OCI-LY1 (cell line): ENCODE results near the gene INTS6.

Source experiments
- H2AFZ ChIP-seq: fragments of 200-600 bp; sonication (generic), shearing (Covaris generic); 2 replicates; pipeline ENCODE4 v1.6.0; 2014; ENCODE audit warnings: antibody characterized with exemption, mild to moderate bottlenecking, low read length
- H3F3A ChIP-seq: fragments of 200-600 bp; sonication (generic), shearing (Covaris generic); 2 replicates; pipeline ENCODE4 v1.6.0; 2014; ENCODE audit warnings: mild to moderate bottlenecking, antibody characterized with exemption, low read length, moderate library complexity; ENCODE audit not compliant: insufficient read depth
- H3K27ac ChIP-seq: fragments of 200-600 bp; sonication (generic); 2 replicates; pipeline ENCODE4 v1.5.1; 2014; ENCODE audit warnings: low read length, mixed run types, mild to moderate bottlenecking, low read depth; ENCODE audit not compliant: poor library complexity, severe bottlenecking
- H3K27me3 ChIP-seq: fragments of 200-600 bp; sonication (generic); 2 replicates; pipeline ENCODE4 v1.6.0; 2014; ENCODE audit warnings: antibody characterized with exemption, mild to moderate bottlenecking, low read length, moderate library complexity; ENCODE audit not compliant: insufficient read depth
- H3K36me3 ChIP-seq: fragments of 200-600 bp; sonication (generic); 2 replicates; pipeline ENCODE4 v1.6.1; 2014; ENCODE audit warnings: mild to moderate bottlenecking, antibody characterized with exemption, low read length, moderate library complexity, mixed read lengths; ENCODE audit not compliant: insufficient read depth
- H3K4me1 ChIP-seq: fragments of 200-600 bp; sonication (generic); 2 replicates; pipeline ENCODE4 v1.5.1; 2014; ENCODE audit warnings: mild to moderate bottlenecking, low read length, moderate library complexity; ENCODE audit not compliant: insufficient read depth, severe bottlenecking
- H3K4me2 ChIP-seq: fragments of 200-600 bp; sonication (generic), shearing (Covaris generic); 2 replicates; pipeline ENCODE4 v1.6.1; 2014; ENCODE audit warnings: low read length
- H3K4me3 ChIP-seq: fragments of 200-600 bp; sonication (generic); 2 replicates; pipeline ENCODE4 v1.5.1; 2014; ENCODE audit warnings: low read length, low read depth, mild to moderate bottlenecking, mixed read lengths; ENCODE audit not compliant: poor library complexity, severe bottlenecking
- H3K79me2 ChIP-seq: fragments of 200-600 bp; shearing (Covaris generic); 2 replicates; pipeline ENCODE4 v1.6.1; 2016; ENCODE audit warnings: mixed run types, low read length, mixed read lengths; ENCODE audit not compliant: insufficient read depth
- H3K9ac ChIP-seq: fragments of 200-600 bp; sonication (generic), shearing (Covaris generic); 2 replicates; pipeline ENCODE4 v1.6.1; 2014; ENCODE audit warnings: mild to moderate bottlenecking, low read length, mixed read lengths
- H3K9me2 ChIP-seq: fragments of 200-600 bp; sonication (generic), shearing (Covaris generic); 2 replicates; pipeline ENCODE4 v1.6.1; 2014; ENCODE audit warnings: low read depth, mild to moderate bottlenecking, low read length, mixed read lengths
- H3K9me3 ChIP-seq: fragments of 200-600 bp; shearing (Covaris generic); 2 replicates; pipeline ENCODE4 v1.6.1; 2014; ENCODE audit warnings: low read length, mixed read lengths
- H4K20me1 ChIP-seq: fragments of 200-600 bp; sonication (generic), shearing (Covaris generic); 2 replicates; pipeline ENCODE4 v1.6.0; 2016; ENCODE audit warnings: mild to moderate bottlenecking, low read length; ENCODE audit not compliant: insufficient read depth
- CTCF ChIP-seq: fragments of 200-600 bp; sonication (generic), shearing (Covaris generic); IDR thresholded peaks from 2 replicates; pipeline ENCODE4 v1.5.1; 2017; ENCODE audit warnings: mild to moderate bottlenecking, antibody characterized with exemption, low read length, moderate library complexity, mixed read lengths
- EZH2 ChIP-seq: fragments of 200-600 bp; sonication (generic), shearing (Covaris generic); IDR thresholded peaks from 2 replicates; pipeline ENCODE4 v1.8.0; 2017; ENCODE audit warnings: borderline replicate concordance, mixed run types, mild to moderate bottlenecking, antibody characterized with exemption, low read length, moderate library complexity, mixed read lengths

The INTS6 gene

GRCh38 chr13:51469790-51470189 lies 17.0 kb upstream of the INTS6 start:
- Histone ChIP-seq H3K79me2 (no peaks in the 10 kb centered on the region), H2AFZ (no peak overlapping the region), H3K9ac (no peak overlapping the region), H3K4me2 (no peak overlapping the region), H3K4me1 (no peaks in the 10 kb centered on the region), H3K36me3 (no peaks in the 10 kb centered on the region), H3K9me3 (no peaks in the 10 kb centered on the region), H3F3A (no peaks in the 10 kb centered on the region), H4K20me1 (no peaks in the 10 kb centered on the region), H3K27ac (no peak overlapping the region), H3K27me3 (no peaks in the 10 kb centered on the region), H3K9me2 (no peaks in the 10 kb centered on the region), H3K4me3 (no peak overlapping the region)
- TF ChIP-seq EZH2 (no peak), CTCF (no peak)

- Histone ChIP-seq H3K36me3 (no peaks in the 10 kb centered on the region), H3K27ac (no peak overlapping the region), H3K9me2 (no peaks in the 10 kb centered on the region), H3K27me3 (no peaks in the 10 kb centered on the region), H3K9ac (no peak overlapping the region), H3K9me3 (no peaks in the 10 kb centered on the region), H2AFZ (no peak overlapping the region), H3K4me2 (no peak overlapping the region), H3F3A (no peaks in the 10 kb centered on the region), H3K79me2 (no peaks in the 10 kb centered on the region), H4K20me1 (no peaks in the 10 kb centered on the region), H3K4me1 (no peaks in the 10 kb centered on the region), H3K4me3 (no peak overlapping the region)
- no peak for TF ChIP-seq EZH2
- TF ChIP-seq CTCF = no peak
Observed at GRCh38 chr13:51467730-51468129, 14.9 kb upstream of the INTS6 start.

- no peaks in the 10 kb centered on the region for H3K9me3 ChIP-seq
- H3K4me3 ChIP-seq = no peak overlapping the region
- no peak for TF ChIP-seq CTCF
- no peak for TF ChIP-seq EZH2
Observed at GRCh38 chr13:51465124-51465523, 12.3 kb upstream of the INTS6 start.

More at GRCh38 chr13:51465124-51465523, 12.3 kb upstream of the INTS6 start:
- Histone ChIP-seq H4K20me1 (no peaks in the 10 kb centered on the region), H3K27me3 (no peaks in the 10 kb centered on the region), H3K36me3 (no peaks in the 10 kb centered on the region), H3F3A (no peaks in the 10 kb centered on the region), H3K27ac (no peak overlapping the region), H3K9me2 (no peaks in the 10 kb centered on the region), H3K4me2 (no peak overlapping the region), H3K9ac (no peak overlapping the region), H2AFZ (no peak overlapping the region), H3K79me2 (no peaks in the 10 kb centered on the region), H3K4me1 (no peaks in the 10 kb centered on the region)
